ENCODE measurements around the gene TPX2. TPM values are rescaled to one million over a fixed set of nuclear protein-coding genes. Genes with fewer than 3 reads are reported as not detected.

TPX2 gene
- polyA plus RNA-seq, 4 donors: 46.9 to 50.8 (median 48.5) TPM

- no peak for DNase-seq (ENCODE audit: low read depth in 4 of 4, low spot score in 3 of 4)
These were observed 91.4 kb downstream of the TPX2 start for GRCh38 chr20:31830406-31830981.

DNA sequence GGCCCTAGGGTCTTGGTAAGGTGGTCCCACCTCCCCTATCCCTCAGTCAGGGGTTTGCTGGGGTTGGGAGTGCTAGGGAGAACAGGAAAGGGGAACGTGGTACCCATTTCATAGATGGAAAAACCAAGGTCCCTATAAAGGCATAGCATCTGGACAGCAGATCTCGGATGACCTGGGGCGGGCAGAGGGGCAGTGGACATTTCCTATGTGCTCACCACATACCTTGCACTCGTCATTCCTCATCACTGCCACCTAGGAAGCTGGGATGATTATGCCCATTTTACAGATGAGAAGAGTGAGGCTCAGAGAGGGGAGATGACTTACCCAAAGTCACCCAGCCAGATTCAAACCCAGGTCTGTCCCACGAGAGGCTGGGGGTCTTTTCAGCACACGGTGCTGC, 92.1 kb downstream of the TPX2 start:
- no peak for DNase-seq (ENCODE audit: low read depth in 4 of 4, low spot score in 3 of 4)

- DNase-seq (ENCODE audit: low read depth in 4 of 4, low spot score in 3 of 4): no peak
These were observed 92.7 kb downstream of the TPX2 start for GRCh38 chr20:31831771-31832306.

DNA sequence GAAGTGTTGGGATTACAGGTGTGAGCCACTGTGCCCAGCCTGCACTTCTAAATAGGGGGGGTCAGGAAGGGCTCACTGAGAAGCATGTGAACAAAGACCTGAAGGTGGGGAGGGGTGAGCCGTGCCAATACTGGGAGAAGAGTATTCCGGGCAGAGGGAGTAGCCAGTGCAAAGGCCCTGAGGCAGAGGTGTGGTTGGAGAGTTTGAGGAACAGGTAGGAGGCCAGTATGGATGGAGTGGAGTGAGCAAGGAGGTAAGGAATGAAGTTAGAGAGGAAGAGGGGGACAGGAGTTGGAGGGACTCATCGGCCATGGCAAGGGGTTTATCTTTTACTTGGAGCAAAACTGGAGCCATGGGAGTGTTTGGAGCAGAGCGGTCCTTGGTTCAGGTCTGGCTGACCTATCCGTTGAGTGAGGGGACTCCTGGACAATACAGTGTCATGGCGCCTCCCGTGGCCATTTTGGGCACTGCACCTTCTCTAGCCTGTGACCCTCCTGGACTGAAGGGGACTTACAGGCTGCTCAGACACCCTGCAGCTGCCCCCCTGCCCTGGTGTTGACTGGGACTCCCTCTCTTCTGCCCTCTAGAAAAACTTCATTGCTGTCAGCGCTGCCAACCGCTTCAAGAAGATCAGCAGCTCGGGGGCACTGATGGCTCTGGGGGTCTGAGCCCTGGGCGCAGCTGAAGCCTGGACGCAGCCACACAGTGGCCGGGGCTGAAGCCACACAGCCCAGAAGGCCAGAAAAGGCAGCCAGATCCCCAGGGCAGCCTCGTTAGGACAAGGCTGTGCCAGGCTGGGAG, 94.2 kb downstream of the TPX2 start:
- DNase-seq (ENCODE audit: low read depth in 4 of 4, low spot score in 3 of 4): peak in 3 of 4 donors; percentile 44 to 49 (median 44)

- DNase-seq (ENCODE audit: low read depth in 4 of 4, low spot score in 3 of 4): no peak
These were observed 94.9 kb downstream of the TPX2 start for GRCh38 chr20:31833931-31834521.

- DNase-seq (ENCODE audit: low read depth in 4 of 4, low spot score in 3 of 4): no peak
These were observed 96.5 kb downstream of the TPX2 start for GRCh38 chr20:31835554-31835953.

DNA sequence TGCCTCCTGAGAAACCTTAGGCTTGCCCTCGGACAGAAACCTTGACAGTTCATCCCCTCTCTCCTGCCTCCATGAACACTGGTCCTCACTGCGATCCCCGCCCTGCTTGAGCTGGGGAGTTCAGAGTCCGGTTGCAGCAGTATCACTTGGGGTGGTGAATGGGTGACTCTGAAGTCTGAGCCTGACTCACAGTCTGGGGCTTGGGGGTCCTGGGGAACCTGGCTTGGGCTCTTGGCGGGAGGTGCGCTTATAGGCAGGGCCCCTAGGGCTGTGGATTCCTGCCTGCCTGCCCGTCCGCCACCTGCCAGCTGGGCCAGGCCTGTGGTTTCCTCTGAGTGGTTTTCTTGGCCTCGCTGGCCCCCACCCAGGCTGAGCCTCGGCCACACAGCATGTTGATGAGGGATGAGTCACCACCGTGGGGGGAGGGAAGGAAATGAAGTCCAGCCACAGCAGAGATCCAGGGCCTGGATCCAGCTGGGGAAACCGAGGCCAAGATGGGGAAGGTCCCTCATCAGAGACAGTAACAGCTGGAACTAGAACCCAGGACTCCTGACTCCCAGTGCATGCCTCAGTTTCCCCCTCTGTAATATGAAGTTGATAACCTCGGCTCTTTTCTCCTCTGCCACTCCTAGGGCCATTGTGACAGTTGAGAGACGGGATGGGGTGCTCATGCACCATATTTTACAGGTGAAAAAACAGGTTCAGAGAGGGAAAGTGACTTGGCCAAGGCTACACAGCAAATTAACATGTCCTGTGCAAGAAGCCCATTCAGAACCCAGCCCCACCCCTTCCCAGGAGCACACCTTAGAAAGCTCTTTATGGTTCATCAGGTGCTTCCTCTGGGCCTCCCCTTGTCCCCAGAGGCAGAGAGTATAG, 97.1 kb downstream of the TPX2 start:
- DNase-seq (ENCODE audit: low read depth in 4 of 4, low spot score in 3 of 4): no peak

GRCh38 chr20:31836853-31837608, 97.9 kb downstream of the TPX2 start:
- no peak for DNase-seq (ENCODE audit: low read depth in 4 of 4, low spot score in 3 of 4)

- DNase-seq (ENCODE audit: low read depth in 4 of 4, low spot score in 3 of 4): no peak
These were observed 98.9 kb downstream of the TPX2 start for GRCh38 chr20:31837896-31838397.

GRCh38 chr20:31838646-31839292, 99.7 kb downstream of the TPX2 start:
- no peak for DNase-seq (ENCODE audit: low read depth in 4 of 4, low spot score in 3 of 4)

DNA sequence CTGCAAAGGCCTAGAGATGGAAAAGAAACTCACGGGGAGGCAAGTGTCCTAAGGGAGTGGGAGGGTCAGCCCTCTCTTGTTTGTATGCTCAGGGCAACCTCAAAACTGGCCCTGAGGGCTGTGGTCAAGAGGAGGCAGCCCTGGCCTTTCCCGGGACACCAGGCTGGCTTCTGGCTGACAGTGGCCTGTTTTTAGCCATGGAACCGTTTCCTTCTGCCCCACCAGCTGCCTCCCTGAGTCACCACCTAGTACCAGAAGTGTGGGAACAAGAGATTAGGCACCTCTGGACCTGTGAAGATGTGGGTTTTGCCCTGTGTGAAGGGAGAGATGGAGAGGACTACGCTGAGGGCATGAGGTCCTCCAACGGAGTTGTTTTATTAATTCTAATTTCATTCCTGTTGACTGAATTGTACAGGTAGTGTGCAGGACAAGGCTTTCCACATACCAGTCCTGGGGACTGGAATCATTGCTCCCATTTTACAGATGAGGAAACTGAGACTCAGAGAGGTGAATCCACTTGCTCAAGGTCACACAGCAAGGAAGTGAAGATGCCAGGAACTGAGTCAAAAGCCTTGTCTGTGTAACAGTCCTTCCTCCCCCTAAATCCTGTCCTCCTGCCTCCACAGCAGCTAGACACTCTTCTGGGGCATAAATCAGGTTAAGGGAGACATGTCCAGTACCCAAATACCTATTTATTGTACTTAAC, 100.8 kb downstream of the TPX2 start:
- DNase-seq (ENCODE audit: low read depth in 4 of 4, low spot score in 3 of 4): no peak

- DNase-seq (ENCODE audit: low read depth in 4 of 4, low spot score in 3 of 4): no peak
These were observed 102.1 kb downstream of the TPX2 start for GRCh38 chr20:31840906-31841816.

DNA sequence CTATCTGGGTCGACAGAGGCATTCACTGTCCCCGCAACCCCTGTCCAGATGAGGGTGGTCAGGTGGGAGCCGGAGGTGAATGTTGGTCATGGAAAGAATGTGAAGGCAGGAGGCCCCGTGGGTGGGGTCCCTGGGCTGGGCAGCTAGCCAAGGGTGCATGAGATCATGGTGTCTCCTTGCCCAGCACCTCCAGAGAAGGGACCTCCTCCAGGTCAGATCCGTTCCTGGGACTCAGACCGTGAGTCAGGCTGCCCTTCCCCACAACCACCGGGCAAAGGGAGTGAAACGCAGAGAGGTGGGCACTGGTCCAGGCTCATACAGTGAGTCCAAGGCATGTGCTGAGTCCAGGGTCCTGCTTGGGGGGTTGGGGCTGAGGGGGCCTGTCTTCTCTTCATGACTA, 102.8 kb downstream of the TPX2 start:
- DNase-seq (ENCODE audit: low read depth in 4 of 4, low spot score in 3 of 4): no peak

- DNase-seq (ENCODE audit: low read depth in 4 of 4, low spot score in 3 of 4): peak; percentile 62 to 73 (median 64)
These were observed 103.5 kb downstream of the TPX2 start for GRCh38 chr20:31842471-31843157.

DNA sequence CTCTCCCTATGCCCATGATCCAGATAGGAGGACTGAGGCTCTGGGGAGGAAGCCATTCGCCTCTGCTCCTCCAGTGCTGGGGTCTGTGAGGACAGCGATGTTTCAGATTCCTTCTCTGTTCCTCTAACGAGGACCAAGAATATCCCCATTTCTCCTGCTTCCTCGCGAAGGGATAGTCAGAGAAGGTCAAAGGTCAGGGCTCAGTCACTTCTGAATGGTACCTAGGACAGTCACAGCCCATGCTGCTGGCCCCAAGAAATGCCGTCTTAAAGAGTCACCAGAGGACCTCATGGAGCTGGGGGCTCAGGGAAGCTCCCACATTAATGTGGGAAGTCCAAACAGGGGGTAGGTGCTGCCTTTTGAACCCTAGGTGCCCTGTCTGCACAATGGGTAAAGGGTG, 104.2 kb downstream of the TPX2 start:
- DNase-seq (ENCODE audit: low read depth in 4 of 4, low spot score in 3 of 4): no peak

GRCh38 chr20:31843881-31844280, 104.8 kb downstream of the TPX2 start:
- no peak for DNase-seq (ENCODE audit: low read depth in 4 of 4, low spot score in 3 of 4)

- no peak for DNase-seq (ENCODE audit: low read depth in 4 of 4, low spot score in 3 of 4)
These were observed 105.7 kb downstream of the TPX2 start for GRCh38 chr20:31844737-31845299.

Measured in right renal pelvis (tissue), 4 donors.